Bronchial epithelial cell (primary cell): ENCODE measurements around the gene CAMSAP2. TPM values are rescaled to one million over a fixed set of nuclear protein-coding genes. Genes with fewer than 3 reads are reported as not detected.
A peak's percentile ranks its signal among the peaks of the same experiment; 100 is the strongest.

Experiments
- DNase-seq: peaks from one replicate; pipeline ENCODE4 v3.0.0-alpha.2; 2010; ENCODE audit warnings: low read depth
- FAIRE-seq: peaks from 2 replicates; lab custom pipeline; 2011; peaks lifted over from hg19 to GRCh38; lab: Jason Lieb, UNC
- H3K27me3 ChIP-seq: 2 replicates; pipeline ENCODE4 v1.5.1; 2011; ENCODE audit warnings: low read length; ENCODE audit not compliant: control insufficient read depth, insufficient read depth
- H3K36me3 ChIP-seq: 2 replicates; pipeline ENCODE4 v1.5.1; 2011; ENCODE audit warnings: low read length; ENCODE audit not compliant: control insufficient read depth, insufficient read depth
- H3K4me3 ChIP-seq: 2 replicates; pipeline ENCODE4 v1.5.1; 2011; ENCODE audit warnings: mild to moderate bottlenecking, low read depth, low read length, control low read depth
- total RNA-seq: library from RNA; depleted of rRNA; stranded (reverse); fragments of >200 nt; gene quantifications from 2 replicates; pipeline ENCODE4 v1.2.1, GENCODE V29; 2014
- TF ChIP-seq, protein P1 (sequence below): IDR thresholded peaks from 2 replicates; pipeline ENCODE4 v1.5.1; 2011; ENCODE audit warnings: mild to moderate bottlenecking, moderate library complexity, low read length, control low read depth, inconsistent platforms; ENCODE audit not compliant: insufficient read depth, severe bottlenecking

CAMSAP2 gene
- total RNA-seq, 1 donor from 2014 or later, result 75.0 TPM

DNA sequence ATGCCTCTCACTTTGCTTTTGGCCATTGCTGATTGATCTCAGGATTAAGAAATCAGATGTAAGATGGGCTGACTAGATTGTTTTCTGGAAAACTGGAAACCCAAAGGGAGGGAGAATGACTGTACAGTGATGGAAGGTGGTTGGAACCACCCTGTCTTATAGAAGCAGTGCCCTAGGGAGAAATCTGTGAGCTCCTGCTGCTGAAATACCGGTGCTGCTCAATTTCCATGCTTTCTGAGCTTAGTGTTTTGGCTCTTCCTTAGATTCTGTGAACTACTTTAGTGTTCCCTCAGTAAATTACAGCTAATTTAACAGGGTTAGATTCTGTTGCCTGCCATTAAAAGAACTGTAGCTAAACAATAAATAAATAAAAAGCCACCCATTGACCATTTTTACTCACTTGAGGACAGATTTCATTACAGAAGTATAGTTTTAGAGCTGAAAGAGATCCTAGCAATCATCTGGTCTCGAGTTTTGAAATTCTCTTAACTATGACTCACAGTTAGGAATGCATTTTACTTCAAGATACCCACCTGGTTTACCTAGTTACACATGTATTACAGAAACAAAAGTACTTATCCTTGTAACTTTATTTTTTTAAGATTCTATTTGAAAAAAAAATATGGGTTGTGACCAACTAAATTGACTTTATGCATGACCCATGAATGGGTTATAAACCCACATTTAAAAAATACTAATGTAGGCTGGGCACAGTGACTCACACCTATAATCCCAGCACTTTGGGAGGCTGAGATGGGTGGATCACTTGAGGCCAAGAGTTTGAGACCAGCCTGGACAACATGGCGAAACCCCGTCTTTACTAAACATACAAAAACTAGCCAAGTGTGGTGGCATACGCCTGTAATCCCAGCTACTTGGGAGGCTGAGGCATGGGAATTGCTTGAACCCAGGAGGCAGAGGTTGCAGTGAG, 33.2 kb downstream of the CAMSAP2 start:
- TF ChIP-seq, protein P1, sequence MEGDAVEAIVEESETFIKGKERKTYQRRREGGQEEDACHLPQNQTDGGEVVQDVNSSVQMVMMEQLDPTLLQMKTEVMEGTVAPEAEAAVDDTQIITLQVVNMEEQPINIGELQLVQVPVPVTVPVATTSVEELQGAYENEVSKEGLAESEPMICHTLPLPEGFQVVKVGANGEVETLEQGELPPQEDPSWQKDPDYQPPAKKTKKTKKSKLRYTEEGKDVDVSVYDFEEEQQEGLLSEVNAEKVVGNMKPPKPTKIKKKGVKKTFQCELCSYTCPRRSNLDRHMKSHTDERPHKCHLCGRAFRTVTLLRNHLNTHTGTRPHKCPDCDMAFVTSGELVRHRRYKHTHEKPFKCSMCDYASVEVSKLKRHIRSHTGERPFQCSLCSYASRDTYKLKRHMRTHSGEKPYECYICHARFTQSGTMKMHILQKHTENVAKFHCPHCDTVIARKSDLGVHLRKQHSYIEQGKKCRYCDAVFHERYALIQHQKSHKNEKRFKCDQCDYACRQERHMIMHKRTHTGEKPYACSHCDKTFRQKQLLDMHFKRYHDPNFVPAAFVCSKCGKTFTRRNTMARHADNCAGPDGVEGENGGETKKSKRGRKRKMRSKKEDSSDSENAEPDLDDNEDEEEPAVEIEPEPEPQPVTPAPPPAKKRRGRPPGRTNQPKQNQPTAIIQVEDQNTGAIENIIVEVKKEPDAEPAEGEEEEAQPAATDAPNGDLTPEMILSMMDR, result no peak
- Histone ChIP-seq H3K4me3 (no peak overlapping the region), H3K27me3 (no peaks in the 10 kb centered on the region), H3K36me3 (peaks cover 4% of the 10 kb centered on the region)
- DNase-seq (peak; percentile 88), FAIRE-seq (no peak)

DNA sequence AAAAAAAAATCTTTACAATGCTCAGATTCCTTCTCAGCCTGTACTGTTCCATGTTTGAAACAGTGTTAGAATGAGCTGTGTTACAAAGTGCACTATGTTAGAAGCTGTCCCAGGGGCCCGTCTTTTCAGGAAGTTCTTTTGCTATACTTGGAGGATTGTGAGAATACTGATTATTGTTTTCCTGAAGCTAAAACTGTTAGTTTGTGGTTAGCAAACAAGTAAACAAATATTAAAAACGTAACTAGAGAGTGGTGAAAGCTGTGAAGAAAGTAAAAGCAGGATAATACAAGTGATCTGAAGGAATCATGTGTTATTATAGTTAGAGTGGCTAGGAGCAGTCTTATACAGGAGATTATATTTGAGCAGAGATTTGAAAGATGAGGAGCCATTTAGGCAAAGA, 35.6 kb downstream of the CAMSAP2 start:
- peaks cover 2% of the 10 kb centered on the region for H3K36me3 ChIP-seq
- no peaks in the 10 kb centered on the region for H3K27me3 ChIP-seq
- no peak for DNase-seq
- FAIRE-seq, result no peak
- no peak overlapping the region for H3K4me3 ChIP-seq
- TF ChIP-seq, protein P1, result no peak

DNA sequence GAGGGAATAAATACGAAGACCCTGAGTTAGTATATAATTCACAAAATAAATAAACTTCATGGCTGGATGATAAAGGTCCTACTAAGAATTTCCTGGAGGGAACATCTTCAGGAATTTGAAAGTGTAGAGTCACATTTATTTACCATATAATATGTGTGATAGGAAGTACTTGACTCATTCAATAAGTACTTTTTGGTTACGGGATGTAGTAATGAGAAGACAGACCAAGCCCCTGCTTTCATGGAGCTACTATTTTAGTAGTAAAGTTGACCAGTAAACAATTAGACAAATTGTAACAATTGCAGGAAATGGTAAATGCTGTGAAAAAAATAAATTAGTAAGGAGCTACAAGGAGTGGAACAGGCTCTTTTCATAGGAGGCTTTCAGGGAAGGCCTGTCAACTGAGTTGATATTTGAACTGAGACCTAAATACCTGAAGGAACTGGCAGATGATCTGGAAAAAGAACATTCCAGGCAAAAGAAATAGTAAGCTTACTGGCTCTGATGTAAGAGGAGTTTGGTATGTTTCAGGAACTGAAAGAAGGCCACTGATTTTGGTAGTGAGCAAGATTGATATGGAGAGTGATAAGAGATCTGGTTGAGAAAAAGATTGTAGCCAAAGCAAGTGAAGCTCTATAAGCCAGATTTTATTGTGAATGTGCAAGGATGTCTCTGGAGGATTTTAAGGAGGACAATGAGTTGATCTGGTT, 36.2 kb downstream of the CAMSAP2 start:
- TF ChIP-seq, protein P1, result no peak
- Histone ChIP-seq H3K27me3 (no peaks in the 10 kb centered on the region), H3K36me3 (peaks cover 2% of the 10 kb centered on the region), H3K4me3 (no peak overlapping the region)
- DNase-seq (no peak), FAIRE-seq (no peak)

DNA sequence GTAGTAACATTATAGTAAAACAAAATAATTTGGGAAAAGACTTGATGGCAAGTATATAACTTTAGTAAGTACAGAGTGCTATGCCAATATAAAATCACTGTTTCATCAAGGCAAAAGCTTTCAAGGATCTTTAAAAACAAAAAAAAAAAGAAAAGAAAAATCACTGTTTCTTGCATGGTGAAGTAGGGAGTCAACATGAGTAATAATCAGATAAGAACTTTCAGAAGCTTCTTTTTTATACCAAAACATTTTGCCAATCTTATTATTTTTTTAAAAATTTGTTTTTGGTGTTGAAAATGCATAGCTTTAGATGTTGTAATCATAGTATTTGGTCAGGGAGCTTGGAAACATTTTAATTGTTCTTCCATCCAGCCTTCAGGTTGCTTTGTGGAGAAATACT, 37.2 kb downstream of the CAMSAP2 start:
- no peak overlapping the region for H3K4me3 ChIP-seq
- H3K36me3 ChIP-seq, result peaks cover 2% of the 10 kb centered on the region
- FAIRE-seq (no peak), DNase-seq (no peak)
- no peaks in the 10 kb centered on the region for H3K27me3 ChIP-seq
- TF ChIP-seq, protein P1, result no peak

DNA sequence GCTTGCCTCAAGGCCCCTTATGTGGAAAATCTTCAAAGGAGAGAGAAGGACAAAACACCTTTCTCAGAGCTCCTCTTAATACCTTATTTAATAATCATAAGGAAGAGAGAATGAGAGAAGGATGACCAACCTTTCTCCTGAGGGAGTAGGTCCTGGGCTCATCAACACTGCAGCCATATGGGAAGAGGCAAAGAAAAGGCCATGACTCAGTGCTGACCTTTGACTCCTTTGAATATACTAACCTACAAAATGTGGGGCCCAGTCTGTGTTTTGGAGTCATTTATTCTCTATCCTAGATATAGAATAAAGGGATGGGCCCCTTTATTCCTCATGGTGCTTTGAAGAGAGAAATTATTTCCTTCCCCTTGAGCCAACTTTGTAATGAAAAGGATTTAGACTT, 38.3 kb downstream of the CAMSAP2 start:
- Histone ChIP-seq H3K4me3 (no peak overlapping the region), H3K36me3 (peaks cover 2% of the 10 kb centered on the region), H3K27me3 (no peaks in the 10 kb centered on the region)
- TF ChIP-seq, protein P1, result no peak
- no peak for DNase-seq
- no peak for FAIRE-seq
